ENCODE results near the gene CARMIL1.
"Not testable (repeated sequence)": the region's sequence is repeated elsewhere in the genome, so short reads cannot be mapped to it uniquely, and the experiment has no call there.

Gene CARMIL1

GRCh38 chr6:25414755-25415154 is 135.6 kb downstream of the CARMIL1 start:
- no peak for DNase-seq

DNA sequence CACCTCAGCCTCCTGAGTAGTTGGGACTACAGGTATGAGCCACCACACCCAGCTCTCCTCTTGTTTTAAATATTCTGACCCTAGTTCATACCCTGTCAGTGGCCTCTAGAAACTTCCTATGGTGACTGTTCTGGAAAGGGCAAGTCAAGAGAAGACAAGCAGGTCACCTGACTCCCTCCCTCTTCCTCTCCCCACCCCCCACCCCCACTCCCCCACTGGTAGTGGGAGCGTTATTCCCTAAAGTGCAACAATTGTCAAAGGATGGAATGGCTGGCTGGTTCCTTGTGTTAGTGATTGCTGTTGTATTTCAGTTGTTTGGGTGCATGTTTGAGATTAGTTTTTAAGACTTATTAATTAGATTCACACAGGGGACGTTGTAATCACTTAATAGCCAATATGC is 136.1 kb downstream of the CARMIL1 start:
- DNase-seq: no peak

- DNase-seq: no peak
These were observed 136.5 kb downstream of the CARMIL1 start for GRCh38 chr6:25415701-25416100.

DNA sequence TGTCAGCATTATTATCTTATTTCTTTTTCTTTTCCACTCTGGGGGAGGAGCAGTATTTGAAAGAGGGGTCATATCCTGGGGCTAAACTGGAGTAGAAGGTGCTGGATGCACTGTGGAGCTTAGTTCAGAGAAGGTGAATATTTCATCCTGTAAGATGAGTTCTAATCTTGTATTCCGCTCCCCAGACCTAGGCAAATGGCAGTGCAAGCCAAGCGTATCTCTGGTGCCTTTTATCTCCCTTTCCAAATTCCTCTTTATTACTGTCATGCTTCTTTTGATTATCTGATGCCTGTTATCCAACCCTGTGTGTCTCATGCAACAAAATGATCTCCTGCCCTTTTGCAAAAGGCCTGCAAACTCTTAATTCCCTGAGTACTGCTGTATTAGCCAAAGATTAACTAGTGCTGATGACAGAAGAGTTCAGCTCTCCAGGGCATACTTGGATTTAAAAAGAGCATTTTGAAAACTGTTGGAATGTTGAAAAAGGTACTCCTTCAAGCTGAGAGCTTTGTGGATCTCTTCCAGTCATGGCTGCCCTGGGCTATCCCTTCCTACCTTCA is 138.0 kb downstream of the CARMIL1 start:
- no peak for DNase-seq

DNA sequence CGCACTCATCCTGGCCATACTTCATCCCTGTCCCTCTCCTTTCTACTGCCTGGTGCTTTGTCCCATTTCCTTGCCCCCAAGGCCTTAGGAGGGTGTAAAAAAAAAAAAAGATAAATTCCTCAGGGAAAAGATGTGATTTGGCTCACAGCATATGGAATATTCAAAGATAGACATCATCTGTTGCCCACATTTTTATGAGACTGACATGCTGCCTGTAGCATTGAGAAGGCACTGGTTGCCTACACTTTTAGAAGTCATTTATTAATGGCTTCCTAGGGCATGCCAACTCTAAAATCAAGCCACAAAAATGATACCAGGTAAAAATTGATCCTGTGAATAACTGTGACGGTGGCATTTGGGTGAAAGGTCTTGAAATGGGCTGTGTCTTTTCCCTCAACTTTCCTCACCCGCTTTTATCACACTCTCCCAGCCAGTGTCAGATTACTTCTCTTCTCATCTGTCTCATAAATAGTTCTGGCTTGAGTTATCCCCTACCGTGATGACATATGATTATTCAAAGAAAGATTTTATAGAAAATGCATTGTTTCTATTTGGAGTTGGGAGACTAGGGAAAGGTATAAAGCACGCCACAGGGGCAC is 139.4 kb downstream of the CARMIL1 start:
- DNase-seq: no peak

DNA sequence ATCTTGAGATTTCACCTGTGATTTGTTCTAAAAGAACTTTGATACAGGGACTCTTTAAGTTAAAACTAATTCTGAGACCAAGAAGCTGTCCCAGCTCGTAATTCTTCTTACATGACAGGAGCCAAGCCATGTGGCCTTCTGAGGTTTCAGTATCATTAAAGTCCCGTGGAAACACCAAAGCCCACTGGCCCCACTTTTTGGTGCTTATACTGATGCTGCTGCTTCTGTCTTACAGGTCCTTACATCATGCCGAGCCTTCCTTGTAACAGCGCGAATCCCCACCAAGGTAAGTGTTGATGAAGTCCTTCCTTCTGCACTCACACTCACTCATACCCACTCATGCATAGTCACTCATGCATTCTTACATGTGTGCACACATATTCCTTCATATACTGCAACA is 140.7 kb downstream of the CARMIL1 start:
- no peak for DNase-seq

GRCh38 chr6:25423358-25423757 is 144.2 kb downstream of the CARMIL1 start:
- no peak for DNase-seq

DNA sequence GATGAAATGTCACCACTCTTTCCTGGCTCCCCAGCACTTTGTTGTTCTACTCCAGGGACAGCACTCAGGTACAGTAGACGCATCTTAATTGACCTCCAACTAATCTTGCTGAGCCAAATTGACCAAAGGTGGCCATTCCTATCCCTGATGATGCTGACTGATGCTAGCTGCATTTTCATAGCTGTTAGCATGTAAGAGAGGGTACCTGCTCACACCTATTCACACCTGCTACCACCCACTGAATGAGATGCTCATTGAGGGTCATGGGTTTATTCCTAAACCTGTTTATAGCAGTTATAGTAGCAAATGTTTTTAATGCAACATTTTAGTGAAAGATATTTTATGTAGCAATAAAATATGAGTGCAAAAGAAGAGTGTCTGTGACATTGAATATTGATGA is 145.1 kb downstream of the CARMIL1 start:
- no peak for DNase-seq

GRCh38 chr6:25427549-25427948 is 148.4 kb downstream of the CARMIL1 start:
- DNase-seq: no peak

DNA sequence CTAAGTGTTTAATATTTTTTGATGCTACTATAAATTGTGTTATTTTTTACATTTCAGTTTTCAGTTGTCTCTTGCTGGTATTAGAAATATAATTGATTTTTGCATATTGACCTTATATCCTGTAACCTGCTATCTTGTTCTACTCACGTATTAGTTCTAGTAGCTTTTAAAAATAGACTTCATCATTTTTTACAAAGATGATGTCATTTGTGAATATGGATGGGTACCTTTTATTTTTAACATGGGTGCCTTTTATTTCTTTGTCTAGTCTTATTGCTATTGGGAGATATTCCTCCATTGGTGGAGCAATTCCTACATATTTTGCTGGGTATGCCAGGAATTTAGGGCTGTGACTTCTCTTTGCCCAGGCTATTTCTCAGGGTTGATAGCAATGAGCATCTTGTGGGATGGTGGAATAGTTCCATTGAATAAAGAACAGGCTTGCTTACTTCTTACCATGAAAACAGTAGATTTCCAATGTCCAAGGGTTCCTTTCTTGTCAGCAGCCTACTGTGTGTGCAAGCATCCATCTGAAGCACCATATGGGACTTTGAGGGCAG is 149.7 kb downstream of the CARMIL1 start:
- DNase-seq: no peak

DNA sequence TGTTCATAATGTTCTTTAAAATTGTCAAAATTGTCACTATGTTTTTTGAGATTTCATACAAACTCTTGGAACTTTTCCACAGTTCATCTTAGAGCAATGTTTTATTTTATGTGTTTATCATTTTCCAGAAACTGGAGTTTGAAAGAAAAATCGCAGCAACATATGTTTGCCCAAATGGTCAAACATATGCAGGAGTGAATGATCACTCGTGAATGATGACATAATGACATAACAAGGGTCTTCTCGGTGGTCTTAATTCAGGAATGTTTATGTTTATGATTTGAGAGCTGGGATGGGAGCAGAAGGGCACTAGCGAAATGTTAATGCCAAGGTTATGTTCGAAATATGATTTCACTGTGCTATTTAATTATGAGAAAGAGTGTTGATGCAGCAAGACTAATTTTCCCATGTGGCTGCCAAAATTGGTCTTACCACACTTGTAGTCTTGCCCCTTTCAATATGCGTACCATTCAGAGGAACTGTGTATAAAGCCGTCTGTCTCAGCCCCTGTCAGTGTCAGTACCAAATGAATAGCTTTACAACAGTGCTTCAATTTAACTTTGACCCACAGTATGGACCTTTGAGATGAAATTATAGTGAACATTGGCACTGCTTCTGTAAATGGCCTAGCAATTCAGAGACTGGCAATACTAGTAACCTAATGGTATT is 152.3 kb downstream of the CARMIL1 start:
- DNase-seq: no peak

GRCh38 chr6:25431975-25432307 is 152.8 kb downstream of the CARMIL1 start:
- DNase-seq: no peak

DNA sequence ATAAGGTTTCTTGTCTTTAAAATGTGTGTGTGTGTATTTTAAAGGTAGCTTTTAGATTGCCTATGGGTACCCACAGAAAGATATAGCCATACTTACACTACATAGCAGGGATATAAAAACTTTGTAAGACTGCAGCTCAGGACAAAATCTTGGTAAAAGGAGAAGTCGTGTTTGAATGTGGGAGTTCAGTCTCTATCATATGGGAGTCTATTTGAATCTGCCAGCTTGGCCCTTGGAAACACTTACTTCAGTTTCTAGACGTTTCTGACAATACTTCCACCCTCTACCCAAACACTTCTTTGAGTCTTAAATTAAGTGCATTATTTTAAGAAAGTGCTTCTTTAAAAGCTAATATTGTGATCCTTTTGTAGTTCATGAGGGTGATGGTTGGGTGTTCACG is 155.7 kb downstream of the CARMIL1 start:
- no peak for DNase-seq

GRCh38 chr6:25435416-25435985 is 156.3 kb downstream of the CARMIL1 start:
- DNase-seq: no peak

DNA sequence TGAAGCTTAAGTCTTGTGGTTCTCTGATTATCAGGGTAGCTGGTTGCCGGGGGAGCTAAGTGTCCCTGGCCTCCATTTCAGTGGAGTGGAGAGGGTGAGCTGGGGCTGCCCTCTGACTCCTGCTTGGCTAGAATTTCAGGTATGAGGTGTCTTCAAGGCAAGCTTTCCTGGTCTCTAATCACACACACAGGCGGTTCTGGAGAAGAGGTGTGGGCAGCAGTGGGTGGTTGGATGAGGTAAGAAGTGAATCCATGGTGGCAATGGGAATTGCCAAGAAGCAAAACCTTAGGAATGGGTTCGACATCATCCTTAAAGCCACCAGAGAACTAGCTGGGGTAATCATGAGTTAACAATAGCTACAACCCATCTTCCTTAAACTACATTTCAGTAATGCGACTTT is 157.6 kb downstream of the CARMIL1 start:
- DNase-seq: no peak

GRCh38 chr6:25439368-25439767 is 160.2 kb downstream of the CARMIL1 start:
- no peak for DNase-seq

- peak; percentile 7 for DNase-seq
These were observed 162.6 kb downstream of the CARMIL1 start for GRCh38 chr6:25441663-25442270.

- DNase-seq: no peak
These were observed 163.7 kb downstream of the CARMIL1 start for GRCh38 chr6:25442898-25443297.

GRCh38 chr6:25444521-25444920 is 165.3 kb downstream of the CARMIL1 start:
- DNase-seq: not testable (repeated sequence)

DNA sequence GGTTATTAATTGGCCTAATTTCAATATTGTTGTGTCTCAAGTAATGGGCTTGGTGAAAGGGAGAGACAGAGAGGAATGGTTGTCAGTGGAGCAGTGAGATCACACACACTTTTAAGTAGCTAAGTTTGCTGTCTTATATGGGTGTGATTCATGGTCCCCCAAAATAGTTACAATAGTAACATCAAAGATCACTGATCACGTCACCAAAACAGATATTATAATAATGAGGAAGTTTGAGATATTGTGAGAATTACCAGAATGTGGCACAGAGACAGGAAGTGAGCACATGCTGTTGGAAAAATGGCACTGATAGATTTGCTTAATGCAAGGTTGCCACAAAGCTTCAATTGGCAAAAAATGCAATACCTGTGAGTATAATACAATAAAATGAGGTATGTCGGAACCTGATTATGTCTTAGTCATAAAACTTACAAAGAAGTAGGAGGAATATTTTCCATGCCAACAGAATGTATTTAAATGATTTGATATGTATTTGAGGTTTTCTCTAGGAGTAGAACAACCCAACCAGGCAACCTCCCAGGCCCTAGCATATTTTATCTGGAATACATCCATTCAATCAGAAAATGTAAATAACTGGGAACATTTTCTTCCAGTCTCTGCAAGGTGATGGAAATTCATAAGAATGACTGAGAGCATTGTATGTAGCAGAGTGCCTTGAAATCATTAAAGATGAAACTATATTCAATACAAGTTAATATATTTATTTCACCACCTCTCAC is 167.8 kb downstream of the CARMIL1 start:
- DNase-seq: no peak

DNA sequence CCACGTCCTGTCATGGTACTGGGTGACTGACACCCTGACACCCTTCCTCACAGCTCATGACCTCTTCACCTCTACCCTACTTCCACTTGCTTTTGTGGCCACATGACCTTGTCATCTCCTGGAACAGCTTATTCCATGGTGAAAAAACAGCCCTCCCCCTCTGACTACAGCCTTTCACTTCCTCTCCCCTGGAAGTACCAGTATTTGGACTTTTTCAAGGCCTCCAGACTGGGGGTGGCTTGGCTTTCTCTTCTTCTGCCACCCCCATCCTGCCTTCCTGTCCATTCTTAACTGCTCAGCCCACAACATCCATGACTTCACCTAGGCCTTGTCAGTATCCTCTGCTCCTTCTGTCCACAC is 168.4 kb downstream of the CARMIL1 start:
- no peak for DNase-seq

DNA sequence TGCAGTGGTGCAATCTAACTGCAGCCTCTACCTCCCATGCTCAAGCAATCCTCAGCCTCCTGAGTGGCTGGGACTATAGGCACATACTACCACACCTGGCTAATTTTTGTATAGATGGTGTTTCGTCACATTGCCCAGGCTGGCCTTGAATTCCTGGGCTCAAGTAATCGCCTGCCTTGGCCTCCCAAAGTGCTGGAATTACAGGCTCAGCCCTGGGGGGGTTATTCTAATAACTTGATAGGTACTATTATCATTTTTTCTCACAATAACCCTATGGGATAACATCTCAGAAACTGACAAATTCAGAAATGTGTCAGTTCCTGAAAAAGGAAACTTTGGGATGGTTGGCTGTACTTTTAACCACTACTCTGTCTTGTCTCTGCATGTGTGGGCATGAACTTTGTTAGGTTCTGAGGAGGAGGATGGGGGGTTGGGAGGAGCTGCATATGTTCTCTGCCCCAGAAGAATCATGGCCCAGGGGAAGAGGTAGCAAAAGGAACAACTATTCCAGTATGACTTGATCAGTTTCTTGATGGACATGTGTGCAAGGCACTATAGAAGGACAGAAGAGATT is 169.9 kb downstream of the CARMIL1 start:
- DNase-seq: no peak

DNA sequence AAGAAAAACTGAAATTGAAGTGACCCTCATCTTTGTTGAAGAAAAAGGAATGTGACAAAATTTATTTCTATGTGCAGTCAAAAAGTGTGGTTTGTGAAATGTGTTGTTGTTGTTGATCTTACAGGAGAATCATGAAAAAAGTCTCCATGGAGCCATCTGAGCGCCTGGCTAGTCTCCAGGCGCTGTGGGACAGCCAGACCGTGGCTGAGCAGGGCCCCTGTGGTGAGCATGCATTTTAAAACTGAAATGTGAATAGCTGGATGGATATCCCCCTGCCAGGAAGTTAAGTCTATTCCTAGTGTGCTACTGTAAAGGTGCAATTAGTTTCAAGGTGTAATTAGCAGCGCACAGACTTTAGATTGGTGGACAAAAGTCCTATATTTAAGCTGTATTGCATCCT is 170.6 kb downstream of the CARMIL1 start:
- peak; percentile 39 for DNase-seq

Data from NCI-H1092 treated with DMSO at 0.1 percent for 48 hours (cell line).